ENCODE data around the gene MAEA. TPM values are rescaled to one million over a fixed set of nuclear protein-coding genes. Genes with fewer than 3 reads are reported as not detected.
A peak's percentile ranks its signal among the peaks of the same experiment; 100 is the strongest.

The MAEA gene
- total and polyA plus RNA-seq, 9 of the 15 experiments (the other 6 are each of a cell fraction or from before 2014, with no cell fraction given) = 2.1 to 86.5 (median 45.0) TPM

DNA sequence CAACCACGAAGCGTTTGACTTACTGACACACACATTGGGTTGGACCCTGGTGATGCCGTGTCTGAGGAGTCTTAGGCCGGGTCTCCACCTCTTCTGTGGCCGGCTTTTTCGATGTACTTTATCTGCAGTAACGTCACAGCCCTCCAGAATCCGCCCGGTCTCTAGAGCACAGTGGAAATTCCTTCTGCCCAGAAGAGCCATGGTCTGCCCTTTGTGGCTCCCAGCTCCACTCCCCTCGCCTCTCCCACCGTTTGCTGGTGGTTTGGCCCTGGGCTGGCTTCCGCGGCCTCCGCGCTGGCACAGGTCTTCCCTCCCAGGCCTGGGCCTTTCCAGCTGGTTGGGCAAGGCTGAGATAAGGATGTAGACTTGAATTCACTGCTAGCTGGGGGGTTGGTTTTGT lies 4.3 kb downstream of the MAEA start:
- Histone ChIP-seq H2AFZ (ENCODE audit: low read depth, low read length) (no peak overlapping the region), H3K9ac (ENCODE audit: insufficient read depth in 1 of 2, low read depth in 2 of 2, low read length in 2 of 2) (peak overlapping the region in 1 of 2 experiments; percentile 53; a peak in 1 of 4 replicates), H3K9me1 (ENCODE audit: control insufficient read depth, insufficient read depth, low read length) (no peaks in the 10 kb centered on the region), H3K9me3 (replicated peaks; ENCODE audit: control insufficient read depth, insufficient read depth, low read depth, low read length) (no peaks in the 10 kb centered on the region), H3K4me3 (no peak overlapping the region), H3K4me2 (ENCODE audit: insufficient read depth, low read length) (no peak overlapping the region), H3K27me3 (ENCODE audit: control insufficient read depth in 2 of 2, insufficient read depth in 2 of 2, low read length in 2 of 2) (no peaks in the 10 kb centered on the region), H3K79me2 (ENCODE audit: control insufficient read depth, insufficient read depth, low read length) (peaks cover 92% of the 10 kb centered on the region), H3K36me3 (ENCODE audit: control insufficient read depth, insufficient read depth, low read length) (peaks cover 64% of the 10 kb centered on the region; the same call in 2 of the 3 replicates), H4K20me1 (replicated peaks; ENCODE audit: control insufficient read depth, insufficient read depth, low read length) (peaks cover 37% of the 10 kb centered on the region), H3K4me1 (replicated peaks in 1 of 2; ENCODE audit: control insufficient read depth in 2 of 2, insufficient read depth in 2 of 2, low read length in 2 of 2) (peaks cover 11 to 40% of the 10 kb centered on the region in 2 experiments; a peak in 4 of 5 replicates), H3K27ac (ENCODE audit: extremely low read depth, low read depth, low read length) (no peak overlapping the region)
- 76% methylated on average over 13 of the region's 15 CpGs for WGBS (ENCODE audit: insufficient coverage, low coverage, missing lambda C conversion rate)
- ChIA-PET CTCF (ENCODE audit: low intra/inter-chr PET ratio) (no interaction called here), POLR2A (interaction anchor here (0.7 to 1.5 kb wide), 3 partner anchors 10 to 33 kb away, joined by 3 to 7 read pairs (median 4); no protein-coding TSS in a partner anchor)
- no peak for DNase-seq (ENCODE audit: extremely low read depth in 1 of 4, low spot score in 3 of 4)
- intact Hi-C loops (cut with micrococcal nuclease) = no loop called here
- TF ChIP-seq ETV6 (IDR thresholded peaks at IDR 0.05; ENCODE audit: borderline replicate concordance in 1 of 2, low read depth in 2 of 2, low read length in 1 of 2) (no peak), ETV6 (CRISPR knock-in tag; IDR thresholded peaks at IDR 0.05; ENCODE audit: borderline replicate concordance) (no peak)
- TF ChIP-seq, protein P1, sequence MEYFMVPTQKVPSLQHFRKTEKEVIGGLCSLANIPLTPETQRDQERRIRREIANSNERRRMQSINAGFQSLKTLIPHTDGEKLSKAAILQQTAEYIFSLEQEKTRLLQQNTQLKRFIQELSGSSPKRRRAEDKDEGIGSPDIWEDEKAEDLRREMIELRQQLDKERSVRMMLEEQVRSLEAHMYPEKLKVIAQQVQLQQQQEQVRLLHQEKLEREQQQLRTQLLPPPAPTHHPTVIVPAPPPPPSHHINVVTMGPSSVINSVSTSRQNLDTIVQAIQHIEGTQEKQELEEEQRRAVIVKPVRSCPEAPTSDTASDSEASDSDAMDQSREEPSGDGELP (CRISPR knock-in tag; IDR thresholded peaks at IDR 0.05; ENCODE audit: borderline replicate concordance) = 0 out of 2 replicates have a peak, but pooled peaks have one; percentile 34
- FAIRE-seq = no peak
- no peak for ATAC-seq
- BruUV-seq (replicated peaks) = no TSS peak
- in situ Hi-C loops (cut with MboI) = no loop called here

DNA sequence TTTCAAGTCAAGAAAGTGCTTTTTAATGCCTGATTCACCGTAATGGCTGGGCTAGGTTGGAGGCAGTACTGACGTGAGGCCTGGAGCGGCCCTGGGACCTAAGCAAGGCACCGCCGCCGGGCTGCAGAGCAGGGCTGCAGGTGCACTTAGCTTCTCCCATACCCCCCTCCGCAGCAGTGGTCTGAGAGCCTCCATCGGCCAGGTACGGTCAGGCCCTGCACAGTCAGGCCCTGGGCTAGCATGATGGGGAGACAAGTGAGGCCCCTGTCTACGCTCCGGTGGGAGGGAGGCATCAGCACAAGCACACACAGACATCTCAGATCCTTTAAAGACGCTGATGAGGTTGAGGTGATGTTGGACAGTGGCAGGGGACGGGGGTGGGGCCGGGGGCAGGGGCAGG lies 4.7 kb downstream of the MAEA start:
- peaks cover 37% of the 10 kb centered on the region for H4K20me1 ChIP-seq (replicated peaks; ENCODE audit: control insufficient read depth, insufficient read depth, low read length)
- peaks cover 68% of the 10 kb centered on the region; the same call in 2 of the 3 replicates for H3K36me3 ChIP-seq (ENCODE audit: control insufficient read depth, insufficient read depth, low read length)
- DNase-seq (ENCODE audit: extremely low read depth in 1 of 4, low spot score in 3 of 4) (no peak), FAIRE-seq (no peak), ATAC-seq (no peak)
- H3K4me3 ChIP-seq = no peak overlapping the region
- no peaks in the 10 kb centered on the region for H3K27me3 ChIP-seq (ENCODE audit: control insufficient read depth in 2 of 2, insufficient read depth in 2 of 2, low read length in 2 of 2)
- peak overlapping the region in 1 of 2 experiments; percentile 53; a peak in 1 of 4 replicates for H3K9ac ChIP-seq (ENCODE audit: insufficient read depth in 1 of 2, low read depth in 2 of 2, low read length in 2 of 2)
- H3K4me1 ChIP-seq (replicated peaks in 1 of 2; ENCODE audit: control insufficient read depth in 2 of 2, insufficient read depth in 2 of 2, low read length in 2 of 2) = peaks cover 11 to 39% of the 10 kb centered on the region in 2 experiments; a peak in 4 of 5 replicates
- in situ Hi-C loops (cut with MboI) = no loop called here
- BruUV-seq (replicated peaks) = no TSS peak
- 96% methylated on average over 9 of the region's 14 CpGs for WGBS (ENCODE audit: insufficient coverage, low coverage, missing lambda C conversion rate)
- no peak overlapping the region for H3K27ac ChIP-seq (ENCODE audit: extremely low read depth, low read depth, low read length)
- peaks cover 93% of the 10 kb centered on the region for H3K79me2 ChIP-seq (ENCODE audit: control insufficient read depth, insufficient read depth, low read length)
- CTCF ChIA-PET (ENCODE audit: low intra/inter-chr PET ratio) = no interaction called here
- H3K9me1 ChIP-seq (ENCODE audit: control insufficient read depth, insufficient read depth, low read length) = no peaks in the 10 kb centered on the region
- H2AFZ ChIP-seq (ENCODE audit: low read depth, low read length) = no peak overlapping the region
- no peak overlapping the region for H3K4me2 ChIP-seq (ENCODE audit: insufficient read depth, low read length)
- POLR2A ChIA-PET = interaction anchor here (0.7 to 1.5 kb wide), 4 partner anchors 10 to 337 kb away, joined by 3 to 7 read pairs (median 4); no protein-coding TSS in a partner anchor
- no peaks in the 10 kb centered on the region for H3K9me3 ChIP-seq (replicated peaks; ENCODE audit: control insufficient read depth, insufficient read depth, low read depth, low read length)
- no peak for TF ChIP-seq ZNF766 (CRISPR knock-in tag; conservative IDR thresholded peaks at IDR 0.05)
- intact Hi-C loops (cut with micrococcal nuclease) = no loop called here
